GM18951 (cell line): ENCODE data around the gene RTN1.

Source experiments
- POLR2A ChIP-seq: IDR thresholded peaks from 4 replicates; pipeline ENCODE4 v1.6.1; 2011; ENCODE audit warnings: mild to moderate bottlenecking; ENCODE audit not compliant: insufficient read length, insufficient read depth; ENCODE audit errors: extremely low read depth
- in situ Hi-C: fragments of 300-500 bp; cut with MboI; formaldehyde crosslinking; loops from one replicate; pipeline ENCODE4 v1.12.0; 2022; ENCODE audit warnings: low sequenced_read_pairs, mixed read lengths, inconsistent platforms; ENCODE audit not compliant: unreplicated experiment

RTN1 gene

GRCh38 chr14:59753512-59753911, 117.1 kb downstream of the RTN1 start:
- TF ChIP-seq POLR2A = no peak
- in situ Hi-C loops = no loop called here

- in situ Hi-C loops = no loop called here
- no peak for TF ChIP-seq POLR2A
Measured at GRCh38 chr14:59751578-59751977, 119.0 kb downstream of the RTN1 start.

GRCh38 chr14:59739794-59740193, 130.8 kb downstream of the RTN1 start:
- in situ Hi-C loops = no loop called here
- TF ChIP-seq POLR2A = no peak

GRCh38 chr14:59728304-59728703, 142.3 kb downstream of the RTN1 start:
- in situ Hi-C loops = no loop called here
- TF ChIP-seq POLR2A = no peak

GRCh38 chr14:59727073-59727661, 143.4 kb downstream of the RTN1 start:
- no peak for TF ChIP-seq POLR2A
- in situ Hi-C loops = no loop called here

- TF ChIP-seq POLR2A = no peak
- in situ Hi-C loops = no loop called here
Measured at GRCh38 chr14:59711080-59711479, 159.5 kb downstream of the RTN1 start.

GRCh38 chr14:59707778-59708561, 162.6 kb downstream of the RTN1 start:
- in situ Hi-C loops = no loop called here

GRCh38 chr14:59705866-59706265, 164.7 kb downstream of the RTN1 start:
- no peak for TF ChIP-seq POLR2A
- in situ Hi-C loops = no loop called here

More at GRCh38 chr14:59707778-59708561, 162.6 kb downstream of the RTN1 start:
- TF ChIP-seq POLR2A = no peak

- in situ Hi-C loops = no loop called here
- TF ChIP-seq POLR2A = no peak
Measured at GRCh38 chr14:59705245-59705644, 165.3 kb downstream of the RTN1 start.

GRCh38 chr14:59704054-59704645, 166.4 kb downstream of the RTN1 start:
- TF ChIP-seq POLR2A = no peak
- in situ Hi-C loops = no loop called here

- in situ Hi-C loops = no loop called here
- TF ChIP-seq POLR2A = no peak
Measured at GRCh38 chr14:59699442-59699841, 171.1 kb downstream of the RTN1 start.

- in situ Hi-C loops = no loop called here
- TF ChIP-seq POLR2A = no peak
Measured at GRCh38 chr14:59698793-59699192, 171.8 kb downstream of the RTN1 start.

GRCh38 chr14:59695198-59695597, 175.4 kb downstream of the RTN1 start:
- no peak for TF ChIP-seq POLR2A

GRCh38 chr14:59691266-59691665, 179.3 kb downstream of the RTN1 start:
- TF ChIP-seq POLR2A = no peak

More at GRCh38 chr14:59695198-59695597, 175.4 kb downstream of the RTN1 start:
- in situ Hi-C loops = no loop called here

More at GRCh38 chr14:59691266-59691665, 179.3 kb downstream of the RTN1 start:
- in situ Hi-C loops = no loop called here
